ENCODE measurements around the gene HINT1.
"Not testable (repeated sequence)": the region's sequence is repeated elsewhere in the genome, so short reads cannot be mapped to it uniquely, and the experiment has no call there.

Gene HINT1

DNA sequence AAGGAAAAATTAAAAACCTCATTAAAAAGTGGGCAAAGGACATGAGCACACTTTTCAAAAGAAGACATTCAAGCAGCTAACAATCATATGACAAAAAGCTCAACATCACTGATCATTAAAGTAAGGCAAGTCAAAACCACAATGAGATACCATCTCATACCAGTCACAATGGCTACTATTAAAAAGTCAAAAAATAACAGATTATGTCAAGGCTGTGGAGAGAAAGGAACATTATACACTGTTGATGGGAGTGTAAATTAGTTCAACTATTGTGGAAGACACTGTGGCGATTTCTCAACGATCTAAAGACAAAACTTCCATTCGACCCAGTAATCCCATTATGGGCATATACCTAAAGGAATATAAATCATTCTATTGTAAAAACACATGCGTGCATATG lies 35.8 kb downstream of the HINT1 start:
- DNase-seq (ENCODE audit: extremely low spot score): no peak
- TF ChIP-seq ELF4 (IDR thresholded peaks at IDR 0.05) (no peak), L3MBTL2 (conservative IDR thresholded peaks at IDR 0.05) (no peak), FOXM1 (IDR thresholded peaks at IDR 0.05; ENCODE audit: borderline replicate concordance) (no peak), ARNT (IDR thresholded peaks at IDR 0.05) (no peak), SUZ12 (IDR thresholded peaks at IDR 0.05) (no peak), FOXA1 (IDR thresholded peaks at IDR 0.05) (no peak), ZNF384 (IDR thresholded peaks at IDR 0.05) (no peak), TARDBP (IDR thresholded peaks at IDR 0.05) (no peak), HDGF (IDR thresholded peaks at IDR 0.05; ENCODE audit: borderline replicate concordance) (no peak), BHLHE40 (IDR thresholded peaks at IDR 0.05; ENCODE audit: borderline replicate concordance) (no peak), LEF1 (IDR thresholded peaks at IDR 0.05; ENCODE audit: borderline replicate concordance) (no peak), NFRKB (IDR thresholded peaks at IDR 0.05) (no peak), FOXK2 (IDR thresholded peaks at IDR 0.05) (no peak), SP1 (IDR thresholded peaks at IDR 0.05) (no peak), CTBP1 (IDR thresholded peaks at IDR 0.05; ENCODE audit: borderline replicate concordance) (no peak)
- TF ChIP-seq, protein P1, sequence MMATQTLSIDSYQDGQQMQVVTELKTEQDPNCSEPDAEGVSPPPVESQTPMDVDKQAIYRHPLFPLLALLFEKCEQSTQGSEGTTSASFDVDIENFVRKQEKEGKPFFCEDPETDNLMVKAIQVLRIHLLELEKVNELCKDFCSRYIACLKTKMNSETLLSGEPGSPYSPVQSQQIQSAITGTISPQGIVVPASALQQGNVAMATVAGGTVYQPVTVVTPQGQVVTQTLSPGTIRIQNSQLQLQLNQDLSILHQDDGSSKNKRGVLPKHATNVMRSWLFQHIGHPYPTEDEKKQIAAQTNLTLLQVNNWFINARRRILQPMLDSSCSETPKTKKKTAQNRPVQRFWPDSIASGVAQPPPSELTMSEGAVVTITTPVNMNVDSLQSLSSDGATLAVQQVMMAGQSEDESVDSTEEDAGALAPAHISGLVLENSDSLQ (IDR thresholded peaks at IDR 0.05): no peak
- POLR2A ChIA-PET: no interaction called here

DNA sequence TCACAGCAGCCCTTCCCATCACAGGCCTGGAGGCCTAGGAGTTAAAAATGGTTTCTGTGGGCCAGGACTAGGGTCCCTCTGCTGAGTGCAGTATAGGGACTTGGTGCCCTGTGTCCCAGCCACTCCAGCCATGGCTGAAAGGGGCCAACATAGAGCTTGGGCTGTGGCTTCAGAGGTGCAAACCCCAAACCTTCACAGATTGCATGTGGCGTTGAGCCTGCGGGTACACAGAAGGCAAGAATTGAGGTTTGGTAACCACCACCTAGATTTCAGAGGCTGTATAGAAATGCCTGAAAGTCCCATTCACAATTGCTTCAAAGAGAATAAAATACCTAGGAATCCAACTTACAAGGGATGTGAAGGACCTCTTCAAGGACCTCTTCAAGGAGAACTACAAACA lies 37.8 kb downstream of the HINT1 start:
- POLR2A ChIA-PET; DNase-seq (ENCODE audit: extremely low spot score); CTCF ChIA-PET: not testable (repeated sequence)

More for the DNA sequence above, 35.8 kb downstream of the HINT1 start:
- CTCF ChIA-PET: no interaction called here

DNA sequence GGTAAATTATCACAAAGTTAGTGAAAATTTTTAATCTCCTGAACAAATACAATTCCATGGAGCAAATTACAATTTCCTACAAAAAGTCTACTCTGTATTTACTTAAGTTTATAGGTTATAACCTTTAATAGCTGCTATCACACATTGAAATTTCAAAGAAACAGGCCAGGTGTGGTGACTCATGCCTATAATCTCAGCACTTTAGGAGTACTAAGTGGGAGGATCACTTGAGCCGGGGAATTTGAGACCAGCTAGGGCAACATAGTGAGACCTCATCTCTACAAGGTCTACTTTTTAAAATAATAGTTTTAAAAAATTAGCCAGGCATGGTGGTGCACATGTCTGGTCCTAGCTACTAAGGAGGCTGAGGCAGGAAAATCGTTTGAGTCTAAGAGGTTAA lies 50.3 kb downstream of the HINT1 start:
- POLR2A ChIA-PET: no interaction called here
- CTCF ChIA-PET: interaction anchor here (1.9 kb wide), 1 partner anchor 1343 kb away, joined by 4 read pairs; no protein-coding TSS in a partner anchor

GRCh38 chr5:131112424-131112823 lies 52.6 kb downstream of the HINT1 start:
- TF ChIP-seq ELF4 (IDR thresholded peaks at IDR 0.05) (no peak), SUZ12 (IDR thresholded peaks at IDR 0.05) (no peak), ARNT (IDR thresholded peaks at IDR 0.05) (no peak), LEF1 (IDR thresholded peaks at IDR 0.05; ENCODE audit: borderline replicate concordance) (no peak), CTBP1 (IDR thresholded peaks at IDR 0.05; ENCODE audit: borderline replicate concordance) (no peak), FOXK2 (IDR thresholded peaks at IDR 0.05) (no peak), FOXA1 (IDR thresholded peaks at IDR 0.05) (no peak), NFRKB (IDR thresholded peaks at IDR 0.05) (no peak), L3MBTL2 (conservative IDR thresholded peaks at IDR 0.05) (no peak), ZNF384 (IDR thresholded peaks at IDR 0.05) (no peak), HDGF (IDR thresholded peaks at IDR 0.05; ENCODE audit: borderline replicate concordance) (no peak), SP1 (IDR thresholded peaks at IDR 0.05) (no peak), FOXM1 (IDR thresholded peaks at IDR 0.05; ENCODE audit: borderline replicate concordance) (no peak), BHLHE40 (IDR thresholded peaks at IDR 0.05; ENCODE audit: borderline replicate concordance) (no peak), TARDBP (IDR thresholded peaks at IDR 0.05) (no peak)
- TF ChIP-seq, protein P1 (IDR thresholded peaks at IDR 0.05): no peak
- CTCF ChIA-PET: interaction anchor here (1.3 kb wide), 1 partner anchor 172 kb away, joined by 4 read pairs; no protein-coding TSS in a partner anchor
- DNase-seq (ENCODE audit: extremely low spot score): no peak
- POLR2A ChIA-PET: no interaction called here

More for the DNA sequence above, 50.3 kb downstream of the HINT1 start:
- TF ChIP-seq TARDBP (IDR thresholded peaks at IDR 0.05) (no peak), NFRKB (IDR thresholded peaks at IDR 0.05) (no peak), CTBP1 (IDR thresholded peaks at IDR 0.05; ENCODE audit: borderline replicate concordance) (no peak), L3MBTL2 (conservative IDR thresholded peaks at IDR 0.05) (no peak), SUZ12 (IDR thresholded peaks at IDR 0.05) (no peak), ELF4 (IDR thresholded peaks at IDR 0.05) (no peak), SP1 (IDR thresholded peaks at IDR 0.05) (no peak), BHLHE40 (IDR thresholded peaks at IDR 0.05; ENCODE audit: borderline replicate concordance) (no peak), LEF1 (IDR thresholded peaks at IDR 0.05; ENCODE audit: borderline replicate concordance) (no peak), HDGF (IDR thresholded peaks at IDR 0.05; ENCODE audit: borderline replicate concordance) (no peak), ZNF384 (IDR thresholded peaks at IDR 0.05) (no peak)
- no peak for DNase-seq (ENCODE audit: extremely low spot score)

DNA sequence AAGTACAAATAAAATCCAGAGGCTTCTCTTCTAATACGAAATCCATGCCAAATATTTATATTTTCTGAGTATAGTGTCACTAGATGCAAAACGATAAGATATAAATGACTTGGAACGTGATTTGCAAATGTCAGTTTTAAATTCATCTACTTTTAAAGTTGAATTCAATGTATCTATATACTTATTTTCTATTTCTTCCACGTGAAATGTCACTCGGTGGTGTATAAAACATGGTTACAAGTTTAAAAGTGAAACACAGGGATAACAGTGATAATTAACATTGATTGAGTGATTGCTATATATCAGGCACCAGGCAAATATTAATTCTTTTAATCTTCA lies 54.8 kb downstream of the HINT1 start:
- TF ChIP-seq FOXM1 (IDR thresholded peaks at IDR 0.05; ENCODE audit: borderline replicate concordance): no peak
- TF ChIP-seq HDGF (IDR thresholded peaks at IDR 0.05; ENCODE audit: borderline replicate concordance): no peak
- no peak for TF ChIP-seq CTBP1 (IDR thresholded peaks at IDR 0.05; ENCODE audit: borderline replicate concordance)
- no peak for TF ChIP-seq ELF4 (IDR thresholded peaks at IDR 0.05)
- TF ChIP-seq FOXK2 (IDR thresholded peaks at IDR 0.05): no peak
- no peak for TF ChIP-seq LEF1 (IDR thresholded peaks at IDR 0.05; ENCODE audit: borderline replicate concordance)
- TF ChIP-seq TARDBP (IDR thresholded peaks at IDR 0.05): no peak
- TF ChIP-seq ARNT (IDR thresholded peaks at IDR 0.05): no peak
- TF ChIP-seq ZNF384 (IDR thresholded peaks at IDR 0.05): no peak
- TF ChIP-seq NFRKB (IDR thresholded peaks at IDR 0.05): no peak
- DNase-seq (ENCODE audit: extremely low spot score): no peak
- CTCF ChIA-PET: no interaction called here
- POLR2A ChIA-PET: no interaction called here

GRCh38 chr5:131109540-131110255 lies 55.4 kb downstream of the HINT1 start:
- ChIA-PET POLR2A (no interaction called here), CTCF (interaction anchor here (0.6 to 1.0 kb wide), 2 partner anchors 9 to 238 kb away, joined by 4 to 5 read pairs; no protein-coding TSS in a partner anchor)
- peak; percentile 32 for DNase-seq (ENCODE audit: extremely low spot score)
- TF ChIP-seq FOXM1 (IDR thresholded peaks at IDR 0.05; ENCODE audit: borderline replicate concordance) (no peak), SUZ12 (IDR thresholded peaks at IDR 0.05) (no peak), ZNF384 (IDR thresholded peaks at IDR 0.05) (no peak), TARDBP (IDR thresholded peaks at IDR 0.05) (no peak), ARNT (IDR thresholded peaks at IDR 0.05) (no peak), FOXK2 (IDR thresholded peaks at IDR 0.05) (no peak), CTBP1 (IDR thresholded peaks at IDR 0.05; ENCODE audit: borderline replicate concordance) (no peak), HDGF (IDR thresholded peaks at IDR 0.05; ENCODE audit: borderline replicate concordance) (no peak), NFRKB (IDR thresholded peaks at IDR 0.05) (no peak), LEF1 (IDR thresholded peaks at IDR 0.05; ENCODE audit: borderline replicate concordance) (no peak), BHLHE40 (IDR thresholded peaks at IDR 0.05; ENCODE audit: borderline replicate concordance) (no peak), L3MBTL2 (conservative IDR thresholded peaks at IDR 0.05) (no peak), ELF4 (IDR thresholded peaks at IDR 0.05) (no peak), FOXA1 (IDR thresholded peaks at IDR 0.05) (no peak)
- TF ChIP-seq, protein P1 (IDR thresholded peaks at IDR 0.05): no peak

All from HEK293T (cell line).